ENCODE measurements around the gene HS1BP3. TPM values are rescaled to one million over a fixed set of nuclear protein-coding genes. Genes with fewer than 3 reads are reported as not detected.

Gene HS1BP3
- total RNA-seq, 4 donors from 2014 or later, result 23.3 to 38.2 (median 34.2) TPM

DNA sequence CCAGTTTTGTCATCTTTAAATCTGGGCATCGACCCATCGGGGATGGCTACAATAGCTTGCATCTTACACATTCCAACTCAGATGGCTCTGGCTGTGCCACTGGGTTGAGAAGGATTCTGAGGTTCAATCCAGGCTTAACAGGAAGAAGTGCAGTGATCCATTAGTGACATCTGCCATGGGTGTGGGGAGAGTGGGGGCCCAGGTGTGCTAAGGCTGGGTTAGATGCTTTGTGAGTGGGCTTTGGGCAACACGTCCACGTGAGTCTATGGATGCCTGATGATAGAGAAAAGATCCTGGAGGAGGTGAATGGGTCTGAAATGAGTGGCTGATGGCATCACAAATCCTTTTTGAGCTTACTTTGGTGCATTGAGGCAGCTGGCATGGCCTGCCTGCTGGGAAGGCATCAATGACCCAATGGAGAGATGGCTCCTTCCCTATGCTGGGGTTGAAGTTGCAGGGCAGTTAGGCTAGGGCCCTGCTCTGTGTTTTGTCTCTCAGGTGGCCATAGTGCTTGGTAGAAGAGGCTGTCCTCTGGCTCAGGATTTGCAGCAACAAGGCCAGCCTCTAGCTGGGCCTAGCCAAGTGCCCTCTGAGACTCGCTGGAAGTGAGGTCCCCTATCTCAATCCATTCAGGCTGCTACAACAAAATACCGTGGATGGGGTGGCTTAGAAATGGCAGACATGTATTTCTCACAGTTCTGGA lies 56.7 kb downstream of the HS1BP3 start:
- WGBS, result 98% methylated on average over 5 of the region's 6 CpGs
- no peaks in the 10 kb centered on the region for H3K36me3 ChIP-seq
- H3K4me3 ChIP-seq, result no peak overlapping the region
- no peaks in the 10 kb centered on the region for H3K27me3 ChIP-seq
- no peak for TF ChIP-seq POLR2A (IDR thresholded peaks at IDR 0.05)
- TF ChIP-seq, protein P1, sequence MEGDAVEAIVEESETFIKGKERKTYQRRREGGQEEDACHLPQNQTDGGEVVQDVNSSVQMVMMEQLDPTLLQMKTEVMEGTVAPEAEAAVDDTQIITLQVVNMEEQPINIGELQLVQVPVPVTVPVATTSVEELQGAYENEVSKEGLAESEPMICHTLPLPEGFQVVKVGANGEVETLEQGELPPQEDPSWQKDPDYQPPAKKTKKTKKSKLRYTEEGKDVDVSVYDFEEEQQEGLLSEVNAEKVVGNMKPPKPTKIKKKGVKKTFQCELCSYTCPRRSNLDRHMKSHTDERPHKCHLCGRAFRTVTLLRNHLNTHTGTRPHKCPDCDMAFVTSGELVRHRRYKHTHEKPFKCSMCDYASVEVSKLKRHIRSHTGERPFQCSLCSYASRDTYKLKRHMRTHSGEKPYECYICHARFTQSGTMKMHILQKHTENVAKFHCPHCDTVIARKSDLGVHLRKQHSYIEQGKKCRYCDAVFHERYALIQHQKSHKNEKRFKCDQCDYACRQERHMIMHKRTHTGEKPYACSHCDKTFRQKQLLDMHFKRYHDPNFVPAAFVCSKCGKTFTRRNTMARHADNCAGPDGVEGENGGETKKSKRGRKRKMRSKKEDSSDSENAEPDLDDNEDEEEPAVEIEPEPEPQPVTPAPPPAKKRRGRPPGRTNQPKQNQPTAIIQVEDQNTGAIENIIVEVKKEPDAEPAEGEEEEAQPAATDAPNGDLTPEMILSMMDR (IDR thresholded peaks at IDR 0.05), result no peak
- no peak for TF ChIP-seq POLR2AphosphoS5 (IDR thresholded peaks at IDR 0.05)
- TF ChIP-seq EP300 (IDR thresholded peaks at IDR 0.05), result no peak
- H3K27ac ChIP-seq, result peak overlapping the region; percentile 21
- H3K4me1 ChIP-seq, result peaks cover 51% of the 10 kb centered on the region
- H3K9me3 ChIP-seq, result no peaks in the 10 kb centered on the region
- peak in 1 of 2 donors; percentile 65 for DNase-seq (ENCODE audit: low spot score in 2 of 2)

DNA sequence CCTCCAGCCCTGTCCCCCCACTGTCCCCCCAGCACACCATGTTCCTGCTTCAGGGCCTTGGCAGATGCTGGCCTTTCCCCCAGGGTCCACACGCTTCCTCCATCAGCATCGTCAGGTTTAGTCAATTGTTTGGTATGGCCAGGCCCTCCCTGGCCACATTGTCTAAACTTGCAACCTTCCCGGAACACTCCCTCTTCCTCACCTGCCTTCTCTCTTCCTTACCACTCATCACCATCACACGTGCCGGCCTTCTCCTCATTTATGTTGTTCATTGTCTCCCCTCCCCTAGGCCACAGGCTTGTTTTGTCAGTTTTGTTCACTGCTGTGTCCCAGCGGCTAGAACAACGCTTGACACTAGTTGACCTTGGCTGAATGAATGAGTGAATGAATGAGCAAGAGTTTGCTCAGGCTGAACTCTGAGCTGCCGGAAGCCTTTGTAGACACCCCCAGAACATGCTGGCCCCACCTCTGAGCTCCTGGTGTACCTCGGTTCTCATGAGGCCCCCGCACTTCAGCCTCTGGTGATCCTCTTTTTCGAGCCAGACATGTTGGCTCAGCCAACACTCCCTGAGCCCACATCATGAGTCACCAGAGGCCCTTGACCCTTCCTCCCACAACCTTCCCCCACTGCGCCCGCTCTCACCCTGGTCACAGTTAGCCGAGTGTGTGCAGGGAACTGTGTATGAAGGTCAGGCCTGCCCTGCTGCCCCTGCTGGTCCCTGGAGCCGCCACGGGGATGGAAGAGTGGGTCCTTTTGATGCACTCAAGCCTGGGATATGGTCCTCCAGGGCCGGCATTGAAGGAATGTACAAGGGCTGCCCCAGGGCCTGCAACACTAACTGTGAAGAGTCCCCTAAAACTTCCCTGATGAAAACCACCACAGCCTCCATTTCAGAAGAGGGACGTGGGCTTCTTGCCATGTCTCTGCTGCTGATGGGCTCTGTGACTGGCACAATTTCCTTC lies 57.5 kb downstream of the HS1BP3 start:
- peak; percentile 66 to 73 for DNase-seq (ENCODE audit: low spot score in 2 of 2)
- Histone ChIP-seq H3K36me3 (no peaks in the 10 kb centered on the region), H3K4me3 (no peak overlapping the region), H3K4me1 (peaks cover 47% of the 10 kb centered on the region), H3K9me3 (no peaks in the 10 kb centered on the region), H3K27me3 (no peaks in the 10 kb centered on the region), H3K27ac (peak overlapping the region; percentile 21)
- TF ChIP-seq, protein P1 (IDR thresholded peaks at IDR 0.05), result no peak
- TF ChIP-seq EP300 (IDR thresholded peaks at IDR 0.05), result no peak
- TF ChIP-seq POLR2AphosphoS5 (IDR thresholded peaks at IDR 0.05), result no peak
- TF ChIP-seq POLR2A (IDR thresholded peaks at IDR 0.05), result no peak
- 90% methylated on average over 16 of the region's 18 CpGs for WGBS

DNA sequence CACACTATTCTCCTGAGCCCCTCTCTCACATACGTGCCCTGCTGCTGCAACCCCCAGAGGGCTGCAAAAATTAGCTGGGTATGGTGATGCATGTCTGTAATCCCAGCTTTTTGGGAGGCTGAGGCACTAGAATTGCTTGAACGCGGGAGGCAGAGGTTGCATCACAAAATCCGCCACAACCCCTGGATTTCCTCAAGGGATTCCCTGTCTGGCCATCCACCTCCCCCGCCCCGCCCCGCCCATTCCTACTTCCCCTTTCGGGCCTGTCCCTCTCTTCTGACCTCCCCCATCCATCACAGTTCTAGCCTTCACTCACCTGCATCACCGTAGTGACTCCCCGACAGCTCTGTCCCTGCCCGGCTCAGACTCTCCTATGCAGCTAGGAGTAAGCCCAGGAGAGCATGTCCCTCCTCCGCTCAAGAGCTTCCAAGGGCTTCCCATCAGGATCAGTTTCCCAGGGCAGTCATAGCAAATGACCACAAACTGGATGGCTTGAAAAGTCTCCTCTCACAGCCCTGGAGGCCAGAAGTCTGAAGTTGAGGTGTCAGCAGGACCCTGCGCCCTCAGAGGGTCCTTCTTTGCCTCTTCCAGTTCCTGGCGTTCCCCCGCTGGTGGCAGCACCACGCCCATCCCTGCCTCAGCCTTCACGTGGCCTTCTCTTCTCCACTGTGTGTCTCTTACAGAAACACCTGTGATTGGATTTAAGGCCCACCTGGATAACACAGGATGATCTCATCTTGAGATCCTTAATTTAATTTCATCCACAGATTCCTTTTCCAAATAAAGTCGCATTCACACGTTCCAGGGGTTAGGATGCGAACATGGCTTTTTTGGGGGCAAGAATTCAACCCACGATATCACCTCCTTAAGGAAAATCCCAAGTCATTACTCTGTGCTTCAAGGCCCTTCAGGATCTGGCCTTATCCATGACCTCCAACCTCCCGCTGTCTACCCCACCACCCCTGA lies 58.5 kb downstream of the HS1BP3 start:
- WGBS, result 90% methylated on average over 22 of the region's 22 CpGs
- Histone ChIP-seq H3K27ac (peak overlapping the region; percentile 0), H3K4me3 (no peak overlapping the region), H3K36me3 (no peaks in the 10 kb centered on the region), H3K27me3 (no peaks in the 10 kb centered on the region), H3K4me1 (peaks cover 43% of the 10 kb centered on the region), H3K9me3 (no peaks in the 10 kb centered on the region)
- DNase-seq (ENCODE audit: low spot score in 2 of 2), result peak; percentile 47 to 60
- TF ChIP-seq POLR2AphosphoS5 (IDR thresholded peaks at IDR 0.05) (no peak), POLR2A (IDR thresholded peaks at IDR 0.05) (no peak), EP300 (IDR thresholded peaks at IDR 0.05) (no peak)
- TF ChIP-seq, protein P1 (IDR thresholded peaks at IDR 0.05), result no peak

DNA sequence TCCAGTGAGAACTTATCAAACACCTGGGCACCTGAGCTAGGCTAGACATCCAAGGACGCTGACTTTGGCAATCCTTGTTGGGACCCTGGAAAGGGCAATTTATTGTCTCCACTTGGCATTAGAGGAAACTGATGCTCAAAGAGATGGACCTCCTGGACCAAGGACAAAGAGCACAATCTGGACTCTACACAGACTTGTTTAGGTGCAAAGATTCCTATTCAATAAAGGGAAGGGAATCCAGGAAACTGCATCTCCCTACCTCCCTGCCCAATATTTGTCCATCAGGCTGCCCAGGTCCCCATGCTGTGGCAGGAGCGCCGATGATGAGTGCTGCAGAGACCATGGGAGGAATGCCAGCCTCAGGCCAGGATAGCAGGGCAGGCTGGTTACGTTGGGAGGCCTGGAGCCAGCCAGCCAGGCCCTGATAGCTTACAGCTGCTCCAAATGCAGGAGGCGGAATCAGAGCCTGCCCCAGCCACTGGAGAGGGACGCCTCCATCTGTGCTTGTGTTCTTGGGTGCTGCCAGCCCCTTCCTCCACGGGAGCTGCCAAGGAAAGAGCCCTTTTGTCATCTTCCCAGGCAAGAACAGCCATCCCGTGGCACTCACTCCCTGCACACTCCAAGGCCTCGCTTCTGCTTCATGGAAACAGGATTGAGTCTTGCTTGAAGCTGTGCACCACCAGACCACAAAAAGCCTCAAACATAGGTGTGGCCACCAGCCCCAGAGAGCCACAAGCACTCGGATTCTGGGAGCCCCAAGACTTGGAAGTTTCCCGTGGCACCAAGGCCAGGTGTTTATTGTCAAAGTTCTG lies 60.0 kb downstream of the HS1BP3 start:
- 74% methylated on average over 11 of the region's 11 CpGs for WGBS
- Histone ChIP-seq H3K4me1 (peaks cover 33% of the 10 kb centered on the region), H3K27me3 (no peaks in the 10 kb centered on the region), H3K4me3 (no peak overlapping the region), H3K36me3 (no peaks in the 10 kb centered on the region), H3K9me3 (no peaks in the 10 kb centered on the region), H3K27ac (no peak overlapping the region)
- DNase-seq (ENCODE audit: low spot score in 2 of 2), result peak; percentile 54 to 70
- TF ChIP-seq POLR2AphosphoS5 (IDR thresholded peaks at IDR 0.05) (no peak), POLR2A (IDR thresholded peaks at IDR 0.05) (no peak), EP300 (IDR thresholded peaks at IDR 0.05) (no peak)
- TF ChIP-seq, protein P1 (IDR thresholded peaks at IDR 0.05), result no peak
